Gastrocnemius medialis (tissue), 4 donors: Measurements from ENCODE around the gene KIF26B.

Source experiments
- POLR2A ChIP-seq, 2 donors: fragments of 450-650 bp; IDR thresholded peaks; one replicate each; pipeline ENCODE4 v1.6.1; 2017; ENCODE audit warnings: antibody characterized with exemption in 2 of 2, mild to moderate bottlenecking in 2 of 2, moderate library complexity in 2 of 2
- TF ChIP-seq, protein P1 (sequence below), 5 experiments: fragments of 450-650 bp in 3 of 5; fragments of 200-600 bp in 2 of 5; sonication (generic) in 2 of 5; IDR thresholded peaks in 4 of 5; conservative IDR thresholded peaks in 1 of 5; 1 replicate in 4 of 5; 2 replicates in 1 of 5; pipeline ENCODE4 v1.5.1; 2016 to 2019; ENCODE audit warnings: antibody characterized with exemption in 5 of 5, mild to moderate bottlenecking in 3 of 5, moderate library complexity in 3 of 5

DNA sequence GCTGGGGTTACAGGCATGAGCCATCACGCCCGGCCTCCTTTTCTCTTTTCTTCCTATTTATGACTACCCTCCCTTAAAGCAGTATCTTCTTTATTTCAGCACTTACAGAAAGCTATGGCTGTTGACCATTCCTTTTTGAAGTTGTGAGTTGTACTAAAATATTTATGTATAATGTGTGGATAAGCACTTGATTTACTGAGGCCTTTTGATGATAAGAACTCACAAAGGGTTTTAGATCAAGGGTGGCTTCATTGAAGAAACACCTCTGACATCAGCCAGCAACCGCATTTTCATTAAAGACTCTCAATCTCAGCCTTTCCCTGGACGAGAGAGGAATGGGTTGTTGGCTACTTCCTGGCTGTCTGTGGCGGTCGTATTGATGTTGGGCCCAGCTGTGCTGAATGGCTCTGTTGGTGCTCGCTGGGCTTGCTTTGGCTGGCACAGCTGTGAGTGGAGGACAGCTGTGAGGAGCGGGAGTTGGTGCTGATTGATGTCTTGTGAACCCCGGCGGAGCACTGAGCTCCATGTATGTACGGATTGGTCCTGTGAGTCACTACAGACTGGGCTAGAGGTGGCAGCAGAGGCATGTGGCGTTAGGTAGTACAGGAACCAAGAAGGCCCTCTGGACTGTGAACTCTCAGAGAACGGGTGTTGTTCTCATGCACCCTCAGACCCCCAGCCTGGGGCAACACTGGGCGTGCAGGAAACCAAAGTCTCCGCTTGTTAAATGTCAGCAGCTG lies 208.8 kb downstream of the KIF26B start:
- TF ChIP-seq, protein P1, sequence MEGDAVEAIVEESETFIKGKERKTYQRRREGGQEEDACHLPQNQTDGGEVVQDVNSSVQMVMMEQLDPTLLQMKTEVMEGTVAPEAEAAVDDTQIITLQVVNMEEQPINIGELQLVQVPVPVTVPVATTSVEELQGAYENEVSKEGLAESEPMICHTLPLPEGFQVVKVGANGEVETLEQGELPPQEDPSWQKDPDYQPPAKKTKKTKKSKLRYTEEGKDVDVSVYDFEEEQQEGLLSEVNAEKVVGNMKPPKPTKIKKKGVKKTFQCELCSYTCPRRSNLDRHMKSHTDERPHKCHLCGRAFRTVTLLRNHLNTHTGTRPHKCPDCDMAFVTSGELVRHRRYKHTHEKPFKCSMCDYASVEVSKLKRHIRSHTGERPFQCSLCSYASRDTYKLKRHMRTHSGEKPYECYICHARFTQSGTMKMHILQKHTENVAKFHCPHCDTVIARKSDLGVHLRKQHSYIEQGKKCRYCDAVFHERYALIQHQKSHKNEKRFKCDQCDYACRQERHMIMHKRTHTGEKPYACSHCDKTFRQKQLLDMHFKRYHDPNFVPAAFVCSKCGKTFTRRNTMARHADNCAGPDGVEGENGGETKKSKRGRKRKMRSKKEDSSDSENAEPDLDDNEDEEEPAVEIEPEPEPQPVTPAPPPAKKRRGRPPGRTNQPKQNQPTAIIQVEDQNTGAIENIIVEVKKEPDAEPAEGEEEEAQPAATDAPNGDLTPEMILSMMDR (IDR thresholded peaks at IDR 0.05 in 4 of 5, conservative IDR thresholded peaks at IDR 0.05 in 1 of 5): no peak
- TF ChIP-seq POLR2A (IDR thresholded peaks at IDR 0.05): no peak
